Measurements from ENCODE around the gene MYL12A. TPM values are rescaled to one million over a fixed set of nuclear protein-coding genes. Genes with fewer than 3 reads are reported as not detected.

Gene MYL12A
- total RNA-seq: 717 and 782 TPM in 2 replicates

GRCh38 chr18:3247240-3248061 is at the start of gene MYL12A:
MYL12A (plus strand) TSS chr18:3247801; CDS start chr18:3253248, 5,447 bp downstream.

GRCh38 chr18:3219631-3220335 is 27.8 kb upstream of the MYL12A start, which contains the start of gene MYOM1:
MYOM1 (minus strand) TSS chr18:3219968; CDS start chr18:3215223, 4,745 bp downstream.

DNA sequence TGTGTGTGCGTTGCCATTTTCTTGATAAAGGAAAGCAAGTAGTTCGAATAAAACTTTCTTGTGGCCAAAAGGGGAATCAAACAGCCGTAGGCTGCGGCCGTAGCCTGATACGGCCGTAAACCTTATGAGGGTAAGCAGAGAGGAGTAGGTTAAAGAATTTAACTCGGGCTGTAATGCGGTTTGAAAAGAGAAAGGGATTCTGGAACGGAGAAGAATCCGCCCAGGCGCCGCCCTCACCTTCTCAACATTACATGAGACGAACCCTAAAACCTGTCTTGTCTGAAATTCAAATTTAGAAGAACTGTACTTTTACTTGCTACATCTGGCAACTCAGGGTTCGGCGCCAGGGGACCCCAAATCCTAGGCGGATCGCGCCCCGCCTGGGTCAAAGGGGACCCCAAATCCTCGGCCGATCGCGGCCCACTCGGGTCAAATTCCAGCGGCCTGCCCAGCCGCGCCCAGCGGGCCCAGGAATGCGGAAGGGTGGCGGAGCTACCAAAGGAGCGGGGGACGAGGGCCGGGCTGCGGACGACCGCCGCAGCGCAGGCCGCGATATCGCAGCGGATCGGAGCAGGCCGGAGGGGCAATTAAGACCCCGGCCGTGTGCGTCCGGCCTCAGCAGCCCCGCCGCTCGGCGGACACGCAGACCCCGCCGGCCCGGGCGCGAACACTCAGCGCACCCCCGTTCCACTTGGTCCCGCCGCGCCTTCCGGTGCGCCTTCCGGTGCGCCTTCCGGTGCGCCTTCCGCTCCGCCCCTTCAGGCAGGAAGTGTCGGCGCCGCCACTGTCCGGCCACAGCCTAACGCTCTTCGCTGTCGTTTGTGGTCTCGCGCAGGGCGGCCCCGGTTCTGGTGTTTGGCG is 14.0 kb downstream of the MYL12A start, which contains the start of gene MYL12B:
Gene MYL12B (plus strand): TSS at position 761 of the 861 bp plus-strand sequence. CDS start 10,766 bp downstream, outside the sequence.

Other genes starting within 250 kb of the MYL12A start
- gene LPIN2, start 234.7 kb upstream of the MYL12A start, total RNA-seq: 42.2 and 48.0 TPM in 2 replicates
- 0.22 and 0.62 TPM in 2 replicates for gene MYOM1, start 27.8 kb upstream of the MYL12A start, total RNA-seq
- 397 and 422 TPM in 2 replicates for gene MYL12B, start 14.3 kb downstream of the MYL12A start, total RNA-seq
- 172 and 236 TPM in 2 replicates for gene TGIF1, start 202.4 kb downstream of the MYL12A start, total RNA-seq

Data from uterine smooth muscle cell (primary cell).